ENCODE measurements around the gene ARHGAP28. TPM values are rescaled to one million over a fixed set of nuclear protein-coding genes. Genes with fewer than 3 reads are reported as not detected.

Gene ARHGAP28
- total RNA-seq, 1 donor from 2014 or later = 2.2 TPM

- H3K4me3 ChIP-seq (ENCODE audit: low read depth, low read length) = peak overlapping the region; percentile 61
- DNase-seq (ENCODE audit: low read depth) = no peak
- no peak for TF ChIP-seq CTCF (conservative IDR thresholded peaks at IDR 0.05; ENCODE audit: low read depth, low read length)
Measured at GRCh38 chr18:6730416-6731221, 1.1 kb downstream of the ARHGAP28 start.

GRCh38 chr18:6731222-6731596 lies 1.7 kb downstream of the ARHGAP28 start:
- DNase-seq (ENCODE audit: low read depth) = no peak
- H3K4me3 ChIP-seq (ENCODE audit: low read depth, low read length) = no peak overlapping the region
- no peak for TF ChIP-seq CTCF (conservative IDR thresholded peaks at IDR 0.05; ENCODE audit: low read depth, low read length)

GRCh38 chr18:6732952-6733351 lies 3.4 kb downstream of the ARHGAP28 start:
- no peak overlapping the region for H3K4me3 ChIP-seq (ENCODE audit: low read depth, low read length)
- DNase-seq (ENCODE audit: low read depth) = no peak
- peak; percentile 33 for TF ChIP-seq CTCF (conservative IDR thresholded peaks at IDR 0.05; ENCODE audit: low read depth, low read length)

GRCh38 chr18:6733758-6734157 lies 4.2 kb downstream of the ARHGAP28 start:
- no peak for TF ChIP-seq CTCF (conservative IDR thresholded peaks at IDR 0.05; ENCODE audit: low read depth, low read length)
- H3K4me3 ChIP-seq (ENCODE audit: low read depth, low read length) = no peak overlapping the region
- DNase-seq (ENCODE audit: low read depth) = no peak

GRCh38 chr18:6734726-6735430 lies 5.4 kb downstream of the ARHGAP28 start:
- TF ChIP-seq CTCF (conservative IDR thresholded peaks at IDR 0.05; ENCODE audit: low read depth, low read length) = no peak
- DNase-seq (ENCODE audit: low read depth) = no peak
- H3K4me3 ChIP-seq (ENCODE audit: low read depth, low read length) = no peak overlapping the region

GRCh38 chr18:6737833-6738232 lies 8.3 kb downstream of the ARHGAP28 start:
- H3K4me3 ChIP-seq (ENCODE audit: low read depth, low read length) = no peak overlapping the region
- no peak for TF ChIP-seq CTCF (conservative IDR thresholded peaks at IDR 0.05; ENCODE audit: low read depth, low read length)
- DNase-seq (ENCODE audit: low read depth) = no peak
